Osteoblast (primary cell): ENCODE data around the gene MAP3K2. TPM values are rescaled to one million over a fixed set of nuclear protein-coding genes. Genes with fewer than 3 reads are reported as not detected.

Source experiments
- DNase-seq: peaks from one replicate; pipeline ENCODE4 v3.0.0; 2011; ENCODE audit warnings: low spot score, mixed read lengths; ENCODE audit not compliant: insufficient read length; ENCODE audit errors: missing footprints
- H2AFZ ChIP-seq: 2 replicates; pipeline ENCODE4 v1.6.0; 2011; ENCODE audit warnings: mild to moderate bottlenecking, low read length
- H3K27ac ChIP-seq: 2 replicates; pipeline ENCODE4 v1.5.1; 2011; ENCODE audit warnings: mild to moderate bottlenecking, low read depth, low read length, moderate library complexity
- H3K27me3 ChIP-seq: 2 replicates; pipeline ENCODE4 v1.6.0; 2012; ENCODE audit warnings: mild to moderate bottlenecking, control low read depth, inconsistent platforms, low read length, moderate library complexity; ENCODE audit not compliant: insufficient read depth
- H3K36me3 ChIP-seq: 2 replicates; pipeline ENCODE4 v1.5.1; 2011; ENCODE audit warnings: mild to moderate bottlenecking, low read length, control low read depth, moderate library complexity; ENCODE audit not compliant: insufficient read depth
- H3K4me1 ChIP-seq: 2 replicates; pipeline ENCODE4 v1.5.1; 2011; ENCODE audit warnings: mild to moderate bottlenecking, low read length, control low read depth, moderate library complexity; ENCODE audit not compliant: insufficient read depth
- H3K4me2 ChIP-seq: 2 replicates; pipeline ENCODE4 v1.6.0; 2011; ENCODE audit warnings: mild to moderate bottlenecking, low read length; ENCODE audit not compliant: insufficient read depth
- H3K4me3 ChIP-seq: fragments of 200-600 bp; sonication (generic); 3 replicates; pipeline ENCODE4 v1.5.1; 2012; ENCODE audit warnings: mild to moderate bottlenecking, low read length, inconsistent platforms; ENCODE audit not compliant: insufficient read depth
- H3K79me2 ChIP-seq: 2 replicates; pipeline ENCODE4 v1.6.0; 2012; ENCODE audit warnings: mild to moderate bottlenecking, low read length, control low read depth, inconsistent platforms; ENCODE audit not compliant: insufficient read depth
- H3K9me3 ChIP-seq: 2 replicates; pipeline ENCODE4 v1.5.1; 2011; ENCODE audit warnings: low read depth, low read length, control low read depth
- H4K20me1 ChIP-seq: 2 replicates; pipeline ENCODE4 v1.6.0; 2012; ENCODE audit warnings: mild to moderate bottlenecking, low read length, control low read depth; ENCODE audit not compliant: insufficient read depth
- total RNA-seq: library from RNA; depleted of rRNA; stranded (reverse); fragments of >200 nt; gene quantifications from 2 replicates; pipeline ENCODE4 v1.2.3, GENCODE V29; 2012
- TF ChIP-seq, protein P1 (sequence below): IDR thresholded peaks from 2 replicates; pipeline ENCODE4 v1.5.1; 2011; ENCODE audit warnings: mild to moderate bottlenecking, low read depth, low read length, moderate library complexity; ENCODE audit errors: extremely low read depth

Gene MAP3K2
- total RNA-seq, 1 donor = 64.1 TPM

DNA sequence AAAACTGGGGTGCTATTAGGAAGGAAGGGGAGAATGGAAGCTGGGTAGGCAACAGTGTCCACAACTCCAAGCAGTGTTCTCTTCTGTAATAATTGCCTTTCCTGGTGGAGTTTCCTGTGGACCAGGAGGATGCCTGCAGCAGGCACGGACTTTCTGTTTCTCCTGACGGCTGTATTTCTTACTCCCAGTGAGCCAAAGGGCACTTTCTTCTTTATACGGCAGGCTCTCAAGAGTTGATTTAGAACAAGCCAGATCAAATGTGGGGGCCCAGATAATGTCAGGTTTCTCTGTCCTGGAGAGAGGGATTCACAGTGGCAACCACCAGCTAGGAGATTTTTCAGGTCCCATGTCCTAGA is 17.5 kb upstream of the MAP3K2 start:
- no peaks in the 10 kb centered on the region for H3K27me3 ChIP-seq
- no peak overlapping the region for H3K27ac ChIP-seq
- no peak overlapping the region for H2AFZ ChIP-seq
- H3K9me3 ChIP-seq = no peaks in the 10 kb centered on the region
- no peak overlapping the region for H3K4me2 ChIP-seq
- H3K4me1 ChIP-seq = peaks cover 16% of the 10 kb centered on the region
- H3K4me3 ChIP-seq = no peak overlapping the region
- TF ChIP-seq, protein P1, sequence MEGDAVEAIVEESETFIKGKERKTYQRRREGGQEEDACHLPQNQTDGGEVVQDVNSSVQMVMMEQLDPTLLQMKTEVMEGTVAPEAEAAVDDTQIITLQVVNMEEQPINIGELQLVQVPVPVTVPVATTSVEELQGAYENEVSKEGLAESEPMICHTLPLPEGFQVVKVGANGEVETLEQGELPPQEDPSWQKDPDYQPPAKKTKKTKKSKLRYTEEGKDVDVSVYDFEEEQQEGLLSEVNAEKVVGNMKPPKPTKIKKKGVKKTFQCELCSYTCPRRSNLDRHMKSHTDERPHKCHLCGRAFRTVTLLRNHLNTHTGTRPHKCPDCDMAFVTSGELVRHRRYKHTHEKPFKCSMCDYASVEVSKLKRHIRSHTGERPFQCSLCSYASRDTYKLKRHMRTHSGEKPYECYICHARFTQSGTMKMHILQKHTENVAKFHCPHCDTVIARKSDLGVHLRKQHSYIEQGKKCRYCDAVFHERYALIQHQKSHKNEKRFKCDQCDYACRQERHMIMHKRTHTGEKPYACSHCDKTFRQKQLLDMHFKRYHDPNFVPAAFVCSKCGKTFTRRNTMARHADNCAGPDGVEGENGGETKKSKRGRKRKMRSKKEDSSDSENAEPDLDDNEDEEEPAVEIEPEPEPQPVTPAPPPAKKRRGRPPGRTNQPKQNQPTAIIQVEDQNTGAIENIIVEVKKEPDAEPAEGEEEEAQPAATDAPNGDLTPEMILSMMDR = no peak
- no peak for DNase-seq
- H3K36me3 ChIP-seq = no peaks in the 10 kb centered on the region
- no peaks in the 10 kb centered on the region for H4K20me1 ChIP-seq
- H3K79me2 ChIP-seq = no peaks in the 10 kb centered on the region

DNA sequence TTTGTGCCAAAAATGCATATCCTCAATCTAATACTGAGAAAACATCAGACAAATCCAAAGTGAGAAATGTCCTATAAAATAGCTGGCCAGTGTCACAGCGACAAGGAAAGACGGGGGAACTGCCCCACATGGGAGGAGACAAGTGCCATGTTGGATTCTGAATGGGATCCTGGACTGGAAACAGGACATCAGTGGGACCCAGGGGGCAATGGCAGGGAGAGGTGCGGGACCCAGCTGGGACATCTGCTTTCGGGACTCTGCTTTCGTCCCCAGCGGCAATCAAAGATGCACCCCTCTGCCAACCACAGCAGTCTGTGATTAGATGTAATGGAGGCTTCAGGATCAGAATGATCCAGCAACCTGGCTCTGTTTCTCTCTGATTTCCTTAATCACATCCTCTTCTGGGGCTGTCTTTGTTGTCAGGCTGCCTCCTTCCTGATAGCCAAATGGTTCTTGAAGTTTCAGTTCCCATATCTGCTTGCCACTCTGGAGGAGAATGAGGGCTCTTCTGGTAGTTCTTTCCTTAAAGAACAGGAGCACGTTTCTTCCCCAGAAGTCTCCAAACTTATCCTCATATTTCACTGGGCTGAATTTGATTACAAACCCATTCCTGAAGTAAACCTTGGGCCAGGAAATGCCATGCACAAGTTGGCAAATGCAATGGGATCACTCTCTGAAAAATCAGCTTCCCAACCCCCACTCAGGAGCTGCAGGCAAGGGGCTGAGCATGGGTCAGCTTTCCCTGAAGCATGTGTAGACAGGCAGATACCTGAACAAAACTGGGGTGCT is 16.9 kb upstream of the MAP3K2 start:
- H3K4me3 ChIP-seq = no peak overlapping the region
- TF ChIP-seq, protein P1 = no peak
- no peak overlapping the region for H3K4me2 ChIP-seq
- no peaks in the 10 kb centered on the region for H3K36me3 ChIP-seq
- H3K79me2 ChIP-seq = no peaks in the 10 kb centered on the region
- H2AFZ ChIP-seq = no peak overlapping the region
- H3K4me1 ChIP-seq = peaks cover 12% of the 10 kb centered on the region
- no peaks in the 10 kb centered on the region for H3K9me3 ChIP-seq
- DNase-seq = peak; percentile 68
- no peak overlapping the region for H3K27ac ChIP-seq
- H3K27me3 ChIP-seq = no peaks in the 10 kb centered on the region
- H4K20me1 ChIP-seq = no peaks in the 10 kb centered on the region

DNA sequence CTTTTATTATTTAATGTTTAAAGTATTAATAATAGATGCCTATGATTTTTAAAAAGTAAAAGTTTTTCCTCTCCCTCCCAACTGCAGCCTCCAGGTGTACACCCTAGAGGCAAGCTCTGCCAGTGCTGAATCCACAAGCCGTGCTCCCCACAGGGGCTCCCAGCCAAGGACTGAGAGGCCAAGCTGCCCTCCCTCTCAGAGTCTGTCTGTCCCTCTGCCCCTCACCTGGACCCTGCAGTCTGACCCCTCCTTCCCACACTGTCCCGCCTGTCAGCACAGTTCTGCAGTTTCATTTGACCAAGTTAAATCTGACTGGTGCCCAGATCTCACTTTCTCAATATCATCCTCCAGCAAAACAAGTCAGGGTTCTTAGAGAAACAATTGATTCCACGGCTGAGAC is 15.7 kb upstream of the MAP3K2 start:
- Histone ChIP-seq H3K27ac (no peak overlapping the region), H3K79me2 (no peaks in the 10 kb centered on the region), H4K20me1 (no peaks in the 10 kb centered on the region), H3K36me3 (no peaks in the 10 kb centered on the region), H3K4me3 (no peak overlapping the region), H3K9me3 (no peaks in the 10 kb centered on the region), H3K4me2 (no peak overlapping the region), H3K4me1 (peaks cover 12% of the 10 kb centered on the region), H2AFZ (no peak overlapping the region), H3K27me3 (no peaks in the 10 kb centered on the region)
- no peak for DNase-seq
- TF ChIP-seq, protein P1 = no peak

DNA sequence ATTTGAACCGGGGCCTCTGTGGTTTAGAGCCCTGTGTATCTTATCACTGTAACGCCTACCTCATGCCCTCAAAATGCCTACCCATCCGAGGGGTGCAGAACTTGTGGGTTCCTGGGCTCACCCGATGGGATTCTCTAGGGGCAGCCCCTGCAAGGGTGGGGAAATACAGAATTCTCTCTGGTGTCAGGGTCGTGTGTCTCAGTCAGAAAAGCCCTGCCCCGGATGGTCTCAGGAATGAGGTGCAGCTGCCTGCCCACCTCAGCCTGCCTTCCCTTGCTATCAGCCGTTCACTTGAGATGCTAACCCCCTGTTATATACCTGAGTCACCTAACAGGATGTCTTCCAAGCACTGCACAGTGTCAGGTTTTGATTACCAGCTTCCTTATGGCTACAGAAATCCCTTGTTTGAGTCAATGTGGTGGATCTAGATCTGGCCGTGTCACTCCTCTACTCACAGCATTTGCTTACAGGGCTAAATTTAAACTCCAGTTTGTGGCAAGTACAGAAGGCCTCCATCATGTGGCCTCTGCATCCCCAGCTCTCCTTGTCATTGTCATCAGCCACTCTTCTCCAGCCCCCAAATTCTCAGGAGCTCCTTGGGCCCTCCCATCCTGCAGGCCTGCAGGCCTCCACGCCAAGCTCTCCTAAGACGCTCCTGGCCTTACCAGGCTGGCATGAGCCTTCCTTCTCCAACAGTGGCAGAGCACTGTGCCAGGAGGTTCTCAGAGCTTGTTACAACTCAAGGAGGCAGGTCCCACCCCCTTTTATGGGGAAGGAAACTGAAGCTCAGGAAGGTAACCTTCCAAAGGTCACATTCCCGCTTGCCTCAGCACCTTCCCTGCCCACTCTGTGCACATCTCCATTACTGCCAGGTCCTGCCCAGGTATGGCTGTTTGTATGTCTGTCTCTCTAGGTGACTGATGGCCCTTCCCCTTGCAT is 14.3 kb upstream of the MAP3K2 start:
- H2AFZ ChIP-seq = peak overlapping the region; percentile 48
- no peaks in the 10 kb centered on the region for H4K20me1 ChIP-seq
- DNase-seq = no peak
- H3K27me3 ChIP-seq = no peaks in the 10 kb centered on the region
- no peaks in the 10 kb centered on the region for H3K36me3 ChIP-seq
- no peaks in the 10 kb centered on the region for H3K79me2 ChIP-seq
- no peak overlapping the region for H3K4me3 ChIP-seq
- TF ChIP-seq, protein P1 = no peak
- no peak overlapping the region for H3K4me2 ChIP-seq
- H3K9me3 ChIP-seq = no peaks in the 10 kb centered on the region
- H3K4me1 ChIP-seq = peaks cover 12% of the 10 kb centered on the region
- no peak overlapping the region for H3K27ac ChIP-seq
